Fibroblast of lung (primary cell): Measurements from ENCODE around the gene EYS. TPM values are rescaled to one million over a fixed set of nuclear protein-coding genes. Genes with fewer than 3 reads are reported as not detected.
A peak's percentile ranks its signal among the peaks of the same experiment; 100 is the strongest.

Experiments
- DNase-seq, 2 donors: peaks; one replicate each; pipeline versions ENCODE4 v3.0.0 to v3.0.0-alpha.2; 2010; ENCODE audit warnings: low read depth in 2 of 2
- H2AFZ ChIP-seq: 2 replicates; pipeline ENCODE4 v1.5.1; 2012; ENCODE audit warnings: low read length, control low read depth, inconsistent platforms
- H3K27ac ChIP-seq: 2 replicates; pipeline ENCODE4 v1.5.1; 2011; ENCODE audit warnings: low read length, control low read depth; ENCODE audit not compliant: insufficient read depth
- H3K27me3 ChIP-seq: 2 replicates; pipeline ENCODE4 v1.5.1; 2011; ENCODE audit warnings: mild to moderate bottlenecking, low read length; ENCODE audit not compliant: control insufficient read depth, insufficient read depth
- H3K36me3 ChIP-seq: 2 replicates; pipeline ENCODE4 v1.5.1; 2011; ENCODE audit warnings: low read length; ENCODE audit not compliant: control insufficient read depth, insufficient read depth
- H3K4me1 ChIP-seq: 2 replicates; pipeline ENCODE4 v1.5.1; 2011; ENCODE audit warnings: low read length; ENCODE audit not compliant: control insufficient read depth, insufficient read depth; ENCODE audit errors: extremely low read depth
- H3K4me2 ChIP-seq: 2 replicates; pipeline ENCODE4 v1.5.1; 2011; ENCODE audit warnings: low read length, control low read depth; ENCODE audit not compliant: insufficient read depth; ENCODE audit errors: extremely low read depth
- H3K4me3 ChIP-seq, 4 experiments: fragments of 200-600 bp in 1 of 4; sonication (generic) in 1 of 4; replicated peaks in 1 of 4; 2 replicates each; pipeline ENCODE4 v1.5.1; 2011 to 2016; ENCODE audit warnings: low read length in 4 of 4, low read depth in 3 of 4, mild to moderate bottlenecking in 3 of 4, control low read depth in 2 of 4, inconsistent platforms in 1 of 4, mixed read lengths in 1 of 4; ENCODE audit not compliant: insufficient read depth in 1 of 4; ENCODE audit errors: control extremely low read depth in 1 of 4
- H3K79me2 ChIP-seq: 2 replicates; pipeline ENCODE4 v1.5.1; 2012; ENCODE audit warnings: mild to moderate bottlenecking, low read length, inconsistent platforms; ENCODE audit not compliant: control insufficient read depth, insufficient read depth
- H3K9ac ChIP-seq: 2 replicates; pipeline ENCODE4 v1.5.1; 2011; ENCODE audit warnings: mild to moderate bottlenecking, low read length, control low read depth; ENCODE audit not compliant: insufficient read depth
- H3K9me3 ChIP-seq: 2 replicates; pipeline ENCODE4 v1.5.1; 2012; ENCODE audit warnings: low read depth, low read length; ENCODE audit not compliant: control insufficient read depth, insufficient read depth
- H4K20me1 ChIP-seq: 2 replicates; pipeline ENCODE4 v1.5.1; 2011; ENCODE audit warnings: low read length; ENCODE audit not compliant: control insufficient read depth, insufficient read depth; ENCODE audit errors: extremely low read depth
- CTCF ChIP-seq, 2 donors: IDR thresholded peaks in 1 of 2; conservative IDR thresholded peaks in 1 of 2; 1 replicate in 1 of 2; 2 replicates in 1 of 2; pipeline ENCODE4 v1.5.1; 2011 to 2012; ENCODE audit warnings: low read length in 2 of 2, control low read depth in 1 of 2, inconsistent platforms in 1 of 2, low read depth in 1 of 2, mild to moderate bottlenecking in 1 of 2
- EZH2 ChIP-seq: IDR thresholded peaks from 2 replicates; pipeline ENCODE4 v1.5.1; 2012; ENCODE audit warnings: low read length, control low read depth, mild to moderate bottlenecking; ENCODE audit errors: missing control alignments
- polyA plus RNA-seq, 2 donors: library from polyadenylated mRNA; depleted of rRNA in 1 of 2; stranded (reverse) in 1 of 2; unstranded in 1 of 2; fragments of >200 nt; gene quantifications; 2 replicates each; pipeline ENCODE4 v1.2.1, GENCODE V29; 2011 to 2012; ENCODE audit warnings: missing spikeins in 1 of 2
- total RNA-seq: library from RNA; depleted of rRNA; stranded (reverse); fragments of >200 nt; gene quantifications from 2 replicates; pipeline ENCODE4 v1.2.1, GENCODE V29; 2014

The EYS gene
- total and polyA plus RNA-seq, 2 donors (not counting 1 experiment from before 2014, with no cell fraction given) = under 0.01 TPM; not detected in 1

- DNase-seq = no peak
- H3K4me1 ChIP-seq = peaks cover 18% of the 10 kb centered on the region
- H3K4me2 ChIP-seq = no peak overlapping the region
- H4K20me1 ChIP-seq = no peaks in the 10 kb centered on the region
- peak overlapping the region; percentile 78 for H3K27ac ChIP-seq
- no peaks in the 10 kb centered on the region for H3K27me3 ChIP-seq
- no peak for TF ChIP-seq CTCF (conservative IDR thresholded peaks at IDR 0.05 in 1 of 2, IDR thresholded peaks at IDR 0.05 in 1 of 2; ENCODE audit: low read depth in 1 of 2, low read length in 2 of 2)
- TF ChIP-seq EZH2 = no peak
- peak overlapping the region; percentile 16 for H2AFZ ChIP-seq
- no peaks in the 10 kb centered on the region for H3K79me2 ChIP-seq
- H3K9ac ChIP-seq = no peak overlapping the region
- no peaks in the 10 kb centered on the region for H3K9me3 ChIP-seq
- no peak overlapping the region for H3K4me3 ChIP-seq
- no peaks in the 10 kb centered on the region for H3K36me3 ChIP-seq
These were observed 1900.0 kb downstream of the EYS start for GRCh38 chr6:63807056-63807455.

GRCh38 chr6:63806573-63806913, 1900.5 kb downstream of the EYS start:
- H3K4me1 ChIP-seq = peaks cover 18% of the 10 kb centered on the region
- no peak overlapping the region for H3K9ac ChIP-seq
- peak overlapping the region; percentile 78 for H3K27ac ChIP-seq
- TF ChIP-seq EZH2 (no peak), CTCF (conservative IDR thresholded peaks at IDR 0.05 in 1 of 2, IDR thresholded peaks at IDR 0.05 in 1 of 2; ENCODE audit: low read depth in 1 of 2, low read length in 2 of 2) (no peak)
- DNase-seq = no peak
- no peaks in the 10 kb centered on the region for H3K79me2 ChIP-seq
- H3K27me3 ChIP-seq = no peaks in the 10 kb centered on the region
- no peaks in the 10 kb centered on the region for H3K36me3 ChIP-seq
- no peaks in the 10 kb centered on the region for H4K20me1 ChIP-seq
- H3K4me2 ChIP-seq = peak overlapping the region; percentile 48
- H2AFZ ChIP-seq = no peak overlapping the region
- no peaks in the 10 kb centered on the region for H3K9me3 ChIP-seq
- H3K4me3 ChIP-seq = no peak overlapping the region

DNA sequence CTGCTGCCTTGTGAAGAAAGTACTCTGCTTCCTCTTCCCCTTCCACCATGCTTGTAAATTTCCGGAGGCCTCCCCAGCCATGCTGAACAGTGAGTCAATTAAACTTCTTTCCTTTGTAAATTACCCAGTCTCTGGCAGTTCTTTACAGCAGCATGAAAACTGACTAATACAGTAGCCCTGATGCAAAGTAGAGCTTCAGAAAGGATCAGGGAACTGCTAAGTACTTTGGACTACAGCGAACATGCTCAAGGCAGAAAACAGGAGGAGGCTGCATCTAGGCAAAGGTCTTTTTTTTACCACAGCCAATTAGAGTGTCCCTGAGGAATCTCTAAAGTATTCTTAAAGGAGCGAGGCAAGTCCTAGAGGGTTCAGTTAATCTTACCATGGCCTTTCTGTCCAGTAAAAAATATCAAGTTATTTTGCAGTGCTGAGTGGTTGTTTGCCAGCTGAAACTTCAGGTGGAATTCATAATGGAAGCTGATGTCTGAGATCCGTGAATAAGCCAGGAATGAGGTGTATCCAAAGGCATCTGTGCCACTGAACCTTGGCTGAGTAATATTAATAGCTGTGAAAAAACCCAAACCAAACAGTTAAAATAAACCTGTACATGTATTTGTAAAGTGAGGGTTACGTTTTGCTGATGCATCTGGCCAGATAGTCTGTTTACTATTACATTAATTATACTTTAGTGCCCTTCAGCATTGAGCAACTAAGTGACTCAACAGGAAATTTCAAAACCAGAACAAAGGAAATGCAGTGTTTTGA, 1901.0 kb downstream of the EYS start:
- H3K9ac ChIP-seq = no peak overlapping the region

More for the DNA sequence above, 1901.0 kb downstream of the EYS start:
- Histone ChIP-seq H3K4me1 (peaks cover 18% of the 10 kb centered on the region), H3K4me2 (peak overlapping the region; percentile 76), H3K36me3 (no peaks in the 10 kb centered on the region), H4K20me1 (no peaks in the 10 kb centered on the region), H3K27ac (peak overlapping the region; percentile 76), H3K4me3 (no peak overlapping the region), H3K79me2 (no peaks in the 10 kb centered on the region), H2AFZ (no peak overlapping the region), H3K9me3 (no peaks in the 10 kb centered on the region), H3K27me3 (no peaks in the 10 kb centered on the region)
- TF ChIP-seq CTCF (conservative IDR thresholded peaks at IDR 0.05 in 1 of 2, IDR thresholded peaks at IDR 0.05 in 1 of 2; ENCODE audit: low read depth in 1 of 2, low read length in 2 of 2) (no peak), EZH2 (no peak)
- DNase-seq = peak; percentile 90 to 92
